ENCODE data around the gene MYO6. TPM values are rescaled to one million over a fixed set of nuclear protein-coding genes. Genes with fewer than 3 reads are reported as not detected.

MYO6 gene
- total and polyA plus RNA-seq, 2 donors from 2014 or later, result 32.0 to 114 TPM

DNA sequence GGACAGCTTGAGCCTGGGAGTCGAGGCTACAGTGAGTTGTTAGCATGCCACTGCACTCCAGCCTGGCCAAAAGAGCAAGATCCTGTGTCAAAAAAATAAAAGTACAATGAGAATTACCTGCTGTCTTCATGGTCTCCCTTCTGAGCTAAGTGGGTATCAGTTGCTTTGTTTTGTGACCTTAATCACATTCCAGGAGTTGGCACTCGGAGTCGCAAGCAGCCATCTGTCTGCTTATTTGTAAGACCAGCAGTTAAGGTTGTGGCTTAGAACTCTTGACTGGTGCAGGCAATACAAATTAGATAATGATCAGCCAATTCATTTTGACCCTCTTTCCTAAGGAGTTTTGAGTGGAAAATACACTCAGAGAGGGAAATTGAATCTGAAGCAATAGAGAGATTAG lies 114.0 kb downstream of the MYO6 start:
- Histone ChIP-seq H3K9ac (ENCODE audit: low read length in 3 of 3) (no peak overlapping the region), H3K9me3 (ENCODE audit: control insufficient read depth in 2 of 3, insufficient read depth in 1 of 3, low read length in 3 of 3) (no peaks in the 10 kb centered on the region), H3K27ac (ENCODE audit: low read depth in 2 of 2, low read length in 2 of 2) (no peak overlapping the region), H3K27me3 (ENCODE audit: control insufficient read depth, insufficient read depth, low read length) (no peaks in the 10 kb centered on the region), H3K4me3 (ENCODE audit: low read length in 3 of 3) (no peak overlapping the region), H3K4me1 (ENCODE audit: control insufficient read depth in 2 of 3, insufficient read depth in 2 of 3, low read depth in 1 of 3, low read length in 3 of 3) (peaks cover 0 to 4% (median 0%) of the 10 kb centered on the region in 3 donors), H3K36me3 (ENCODE audit: control insufficient read depth in 2 of 3, insufficient read depth in 3 of 3, low read length in 3 of 3) (peaks cover 5 to 32% (median 9%) of the 10 kb centered on the region in 3 donors)
- FAIRE-seq (no peak), DNase-seq (no peak)
- intact Hi-C loops (cut with DNase I), result no loop called here
- TF ChIP-seq, protein P1, sequence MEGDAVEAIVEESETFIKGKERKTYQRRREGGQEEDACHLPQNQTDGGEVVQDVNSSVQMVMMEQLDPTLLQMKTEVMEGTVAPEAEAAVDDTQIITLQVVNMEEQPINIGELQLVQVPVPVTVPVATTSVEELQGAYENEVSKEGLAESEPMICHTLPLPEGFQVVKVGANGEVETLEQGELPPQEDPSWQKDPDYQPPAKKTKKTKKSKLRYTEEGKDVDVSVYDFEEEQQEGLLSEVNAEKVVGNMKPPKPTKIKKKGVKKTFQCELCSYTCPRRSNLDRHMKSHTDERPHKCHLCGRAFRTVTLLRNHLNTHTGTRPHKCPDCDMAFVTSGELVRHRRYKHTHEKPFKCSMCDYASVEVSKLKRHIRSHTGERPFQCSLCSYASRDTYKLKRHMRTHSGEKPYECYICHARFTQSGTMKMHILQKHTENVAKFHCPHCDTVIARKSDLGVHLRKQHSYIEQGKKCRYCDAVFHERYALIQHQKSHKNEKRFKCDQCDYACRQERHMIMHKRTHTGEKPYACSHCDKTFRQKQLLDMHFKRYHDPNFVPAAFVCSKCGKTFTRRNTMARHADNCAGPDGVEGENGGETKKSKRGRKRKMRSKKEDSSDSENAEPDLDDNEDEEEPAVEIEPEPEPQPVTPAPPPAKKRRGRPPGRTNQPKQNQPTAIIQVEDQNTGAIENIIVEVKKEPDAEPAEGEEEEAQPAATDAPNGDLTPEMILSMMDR (IDR thresholded peaks at IDR 0.05; ENCODE audit: borderline replicate concordance, extremely low read depth, insufficient read depth), result no peak

DNA sequence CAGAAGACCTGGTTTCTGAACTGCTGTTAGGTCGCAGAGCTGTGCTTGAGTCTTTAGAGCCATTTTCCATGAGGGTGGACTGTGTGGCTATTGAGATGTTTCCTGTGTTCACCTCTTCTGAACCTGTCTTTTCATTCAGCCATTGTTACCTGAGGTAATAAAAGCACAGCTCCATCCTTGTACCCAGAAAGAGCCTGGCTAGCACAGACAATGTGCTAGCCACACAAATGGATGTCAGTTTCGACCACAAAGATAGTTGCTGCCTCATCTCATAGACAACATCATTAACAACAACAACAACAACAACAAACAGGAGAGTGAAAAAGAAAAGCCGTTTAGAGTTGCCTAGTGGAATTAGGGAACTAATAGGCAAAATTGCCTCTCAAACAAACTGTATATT lies 114.7 kb downstream of the MYO6 start:
- no peak for FAIRE-seq

DNA sequence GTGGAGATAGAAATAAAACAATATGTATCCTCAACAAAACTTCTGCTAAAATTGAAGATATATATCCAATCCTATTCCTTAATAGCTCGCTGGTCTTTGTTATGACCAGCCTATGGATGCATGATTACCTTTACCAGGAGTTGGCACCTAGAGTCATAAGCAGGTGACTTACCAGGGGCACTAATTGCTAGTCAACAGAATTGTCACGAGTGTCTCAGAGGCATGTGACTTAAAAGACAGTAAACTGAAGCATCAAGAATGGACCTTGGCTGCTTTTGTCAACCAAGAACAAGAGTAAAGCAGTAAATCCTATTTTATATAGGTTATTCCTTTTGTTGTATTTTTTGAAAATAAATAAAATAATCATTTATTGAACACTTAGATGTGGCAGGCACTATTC lies 115.4 kb downstream of the MYO6 start:
- FAIRE-seq, result no peak
- intact Hi-C loops (cut with DNase I), result no loop called here

More for the DNA sequence above, 114.7 kb downstream of the MYO6 start:
- intact Hi-C loops (cut with DNase I), result no loop called here
- DNase-seq, result no peak
- Histone ChIP-seq H3K27ac (ENCODE audit: low read depth in 2 of 2, low read length in 2 of 2) (no peak overlapping the region), H3K36me3 (ENCODE audit: control insufficient read depth in 2 of 3, insufficient read depth in 3 of 3, low read length in 3 of 3) (peaks cover 5 to 32% (median 9%) of the 10 kb centered on the region in 3 donors), H3K9me3 (ENCODE audit: control insufficient read depth in 2 of 3, insufficient read depth in 1 of 3, low read length in 3 of 3) (no peaks in the 10 kb centered on the region), H3K27me3 (ENCODE audit: control insufficient read depth, insufficient read depth, low read length) (no peaks in the 10 kb centered on the region), H3K9ac (ENCODE audit: low read length in 3 of 3) (no peak overlapping the region), H3K4me3 (ENCODE audit: low read length in 3 of 3) (no peak overlapping the region), H3K4me1 (ENCODE audit: control insufficient read depth in 2 of 3, insufficient read depth in 2 of 3, low read depth in 1 of 3, low read length in 3 of 3) (peaks cover 0 to 4% (median 0%) of the 10 kb centered on the region in 3 donors)
- TF ChIP-seq, protein P1 (IDR thresholded peaks at IDR 0.05; ENCODE audit: borderline replicate concordance, extremely low read depth, insufficient read depth), result no peak

More for the DNA sequence above, 115.4 kb downstream of the MYO6 start:
- Histone ChIP-seq H3K36me3 (ENCODE audit: control insufficient read depth in 2 of 3, insufficient read depth in 3 of 3, low read length in 3 of 3) (peaks cover 5 to 32% (median 9%) of the 10 kb centered on the region in 3 donors), H3K4me3 (ENCODE audit: low read length in 3 of 3) (no peak overlapping the region), H3K9me3 (ENCODE audit: control insufficient read depth in 2 of 3, insufficient read depth in 1 of 3, low read length in 3 of 3) (no peaks in the 10 kb centered on the region), H3K27ac (ENCODE audit: low read depth in 2 of 2, low read length in 2 of 2) (no peak overlapping the region), H3K27me3 (ENCODE audit: control insufficient read depth, insufficient read depth, low read length) (no peaks in the 10 kb centered on the region), H3K4me1 (ENCODE audit: control insufficient read depth in 2 of 3, insufficient read depth in 2 of 3, low read depth in 1 of 3, low read length in 3 of 3) (peaks cover 0 to 4% (median 0%) of the 10 kb centered on the region in 3 donors), H3K9ac (ENCODE audit: low read length in 3 of 3) (no peak overlapping the region)
- TF ChIP-seq, protein P1 (IDR thresholded peaks at IDR 0.05; ENCODE audit: borderline replicate concordance, extremely low read depth, insufficient read depth), result no peak
- no peak for DNase-seq

Measured in kidney (tissue), 14 donors.